ENCODE results near the gene ZNF550. TPM values are rescaled to one million over a fixed set of nuclear protein-coding genes. Genes with fewer than 3 reads are reported as not detected.

The ZNF550 gene
- total and polyA plus RNA-seq, 10 of the 15 experiments (the other 5 are each of a cell fraction or from before 2014, with no cell fraction given) = 2.6 to 14.0 (median 7.4) TPM

DNA sequence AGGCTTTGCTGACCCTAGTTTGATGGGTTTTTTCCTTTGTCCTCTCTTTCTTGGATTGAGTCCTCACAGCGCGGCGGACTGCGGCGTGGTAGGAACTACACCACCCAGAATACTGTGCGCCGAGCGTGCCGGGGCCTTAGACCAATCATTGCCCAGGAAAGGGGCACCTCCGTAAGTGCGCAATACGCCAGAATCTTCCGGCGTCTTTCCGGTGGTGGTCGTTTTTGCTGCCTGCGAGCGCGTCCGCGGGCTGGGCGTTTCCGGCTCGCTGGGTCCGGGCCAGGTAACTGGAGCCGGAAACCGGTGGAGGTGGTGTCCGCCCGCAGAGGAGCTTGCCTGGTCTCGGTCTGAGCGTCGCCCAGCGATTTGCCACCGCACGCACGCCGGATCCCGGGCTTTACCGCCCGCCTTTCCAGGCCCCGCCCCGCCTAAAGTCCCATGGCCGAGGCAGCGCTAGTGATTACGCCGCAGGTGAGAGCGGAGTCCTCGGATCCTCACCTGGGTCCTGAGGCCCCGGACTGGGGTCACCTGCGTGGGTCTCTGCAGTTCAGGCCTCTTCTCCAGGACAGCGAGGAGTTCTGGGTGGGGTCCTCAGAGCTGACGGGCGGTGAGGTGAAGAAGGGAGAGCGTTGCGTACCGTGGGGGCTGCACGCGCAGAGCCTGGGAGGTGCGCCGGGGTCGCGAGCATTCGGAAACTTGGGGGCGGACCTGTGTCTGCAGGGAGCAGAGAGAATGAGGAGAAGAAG, 32.4 kb downstream of the ZNF550 start, which contains the start of gene ZNF549 (continued):
- TF ChIP-seq, protein P1, sequence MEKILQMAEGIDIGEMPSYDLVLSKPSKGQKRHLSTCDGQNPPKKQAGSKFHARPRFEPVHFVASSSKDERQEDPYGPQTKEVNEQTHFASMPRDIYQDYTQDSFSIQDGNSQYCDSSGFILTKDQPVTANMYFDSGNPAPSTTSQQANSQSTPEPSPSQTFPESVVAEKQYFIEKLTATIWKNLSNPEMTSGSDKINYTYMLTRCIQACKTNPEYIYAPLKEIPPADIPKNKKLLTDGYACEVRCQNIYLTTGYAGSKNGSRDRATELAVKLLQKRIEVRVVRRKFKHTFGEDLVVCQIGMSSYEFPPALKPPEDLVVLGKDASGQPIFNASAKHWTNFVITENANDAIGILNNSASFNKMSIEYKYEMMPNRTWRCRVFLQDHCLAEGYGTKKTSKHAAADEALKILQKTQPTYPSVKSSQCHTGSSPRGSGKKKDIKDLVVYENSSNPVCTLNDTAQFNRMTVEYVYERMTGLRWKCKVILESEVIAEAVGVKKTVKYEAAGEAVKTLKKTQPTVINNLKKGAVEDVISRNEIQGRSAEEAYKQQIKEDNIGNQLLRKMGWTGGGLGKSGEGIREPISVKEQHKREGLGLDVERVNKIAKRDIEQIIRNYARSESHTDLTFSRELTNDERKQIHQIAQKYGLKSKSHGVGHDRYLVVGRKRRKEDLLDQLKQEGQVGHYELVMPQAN (conservative IDR thresholded peaks at IDR 0.05) = peak; percentile 65; the same call in 1 of the 2 replicates
- TF ChIP-seq, protein P2, sequence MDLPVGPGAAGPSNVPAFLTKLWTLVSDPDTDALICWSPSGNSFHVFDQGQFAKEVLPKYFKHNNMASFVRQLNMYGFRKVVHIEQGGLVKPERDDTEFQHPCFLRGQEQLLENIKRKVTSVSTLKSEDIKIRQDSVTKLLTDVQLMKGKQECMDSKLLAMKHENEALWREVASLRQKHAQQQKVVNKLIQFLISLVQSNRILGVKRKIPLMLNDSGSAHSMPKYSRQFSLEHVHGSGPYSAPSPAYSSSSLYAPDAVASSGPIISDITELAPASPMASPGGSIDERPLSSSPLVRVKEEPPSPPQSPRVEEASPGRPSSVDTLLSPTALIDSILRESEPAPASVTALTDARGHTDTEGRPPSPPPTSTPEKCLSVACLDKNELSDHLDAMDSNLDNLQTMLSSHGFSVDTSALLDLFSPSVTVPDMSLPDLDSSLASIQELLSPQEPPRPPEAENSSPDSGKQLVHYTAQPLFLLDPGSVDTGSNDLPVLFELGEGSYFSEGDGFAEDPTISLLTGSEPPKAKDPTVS (IDR thresholded peaks at IDR 0.05; ENCODE audit: low read depth, low read length) = no peak
- TF ChIP-seq RUNX3 (IDR thresholded peaks at IDR 0.05; ENCODE audit: low read length) (peak; percentile 49; the same call in 1 of the 2 replicates), TCF7 (IDR thresholded peaks at IDR 0.05; ENCODE audit: borderline replicate concordance) (no peak), NFYA (IDR thresholded peaks at IDR 0.05; ENCODE audit: borderline replicate concordance, low read depth, low read length) (no peak), HDAC2 (IDR thresholded peaks at IDR 0.05) (no peak), ZNF384 (IDR thresholded peaks at IDR 0.05; ENCODE audit: borderline replicate concordance, low read depth, low read length) (no peak), CBFB (IDR thresholded peaks at IDR 0.05; ENCODE audit: low read depth) (0 out of 2 replicates have a peak, but pooled peaks have one; percentile 24), TCF3 (IDR thresholded peaks at IDR 0.05; ENCODE audit: borderline replicate concordance, insufficient read depth, low read depth, low read length) (no peak), HDGF (IDR thresholded peaks at IDR 0.05) (no peak), STAT1 (conservative IDR thresholded peaks at IDR 0.05) (no peak; the same call in none of the 2 replicates)
- TF ChIP-seq, protein P3, sequence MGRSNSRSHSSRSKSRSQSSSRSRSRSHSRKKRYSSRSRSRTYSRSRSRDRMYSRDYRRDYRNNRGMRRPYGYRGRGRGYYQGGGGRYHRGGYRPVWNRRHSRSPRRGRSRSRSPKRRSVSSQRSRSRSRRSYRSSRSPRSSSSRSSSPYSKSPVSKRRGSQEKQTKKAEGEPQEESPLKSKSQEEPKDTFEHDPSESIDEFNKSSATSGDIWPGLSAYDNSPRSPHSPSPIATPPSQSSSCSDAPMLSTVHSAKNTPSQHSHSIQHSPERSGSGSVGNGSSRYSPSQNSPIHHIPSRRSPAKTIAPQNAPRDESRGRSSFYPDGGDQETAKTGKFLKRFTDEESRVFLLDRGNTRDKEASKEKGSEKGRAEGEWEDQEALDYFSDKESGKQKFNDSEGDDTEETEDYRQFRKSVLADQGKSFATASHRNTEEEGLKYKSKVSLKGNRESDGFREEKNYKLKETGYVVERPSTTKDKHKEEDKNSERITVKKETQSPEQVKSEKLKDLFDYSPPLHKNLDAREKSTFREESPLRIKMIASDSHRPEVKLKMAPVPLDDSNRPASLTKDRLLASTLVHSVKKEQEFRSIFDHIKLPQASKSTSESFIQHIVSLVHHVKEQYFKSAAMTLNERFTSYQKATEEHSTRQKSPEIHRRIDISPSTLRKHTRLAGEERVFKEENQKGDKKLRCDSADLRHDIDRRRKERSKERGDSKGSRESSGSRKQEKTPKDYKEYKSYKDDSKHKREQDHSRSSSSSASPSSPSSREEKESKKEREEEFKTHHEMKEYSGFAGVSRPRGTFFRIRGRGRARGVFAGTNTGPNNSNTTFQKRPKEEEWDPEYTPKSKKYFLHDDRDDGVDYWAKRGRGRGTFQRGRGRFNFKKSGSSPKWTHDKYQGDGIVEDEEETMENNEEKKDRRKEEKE (IDR thresholded peaks at IDR 0.05) = no peak
- TF ChIP-seq, protein P4, sequence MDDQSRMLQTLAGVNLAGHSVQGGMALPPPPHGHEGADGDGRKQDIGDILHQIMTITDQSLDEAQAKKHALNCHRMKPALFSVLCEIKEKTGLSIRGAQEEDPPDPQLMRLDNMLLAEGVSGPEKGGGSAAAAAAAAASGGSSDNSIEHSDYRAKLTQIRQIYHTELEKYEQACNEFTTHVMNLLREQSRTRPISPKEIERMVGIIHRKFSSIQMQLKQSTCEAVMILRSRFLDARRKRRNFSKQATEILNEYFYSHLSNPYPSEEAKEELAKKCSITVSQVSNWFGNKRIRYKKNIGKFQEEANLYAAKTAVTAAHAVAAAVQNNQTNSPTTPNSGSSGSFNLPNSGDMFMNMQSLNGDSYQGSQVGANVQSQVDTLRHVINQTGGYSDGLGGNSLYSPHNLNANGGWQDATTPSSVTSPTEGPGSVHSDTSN (IDR thresholded peaks at IDR 0.05; ENCODE audit: insufficient replicate concordance, low read depth, low read length) = no peak
- TF ChIP-seq, protein P5, sequence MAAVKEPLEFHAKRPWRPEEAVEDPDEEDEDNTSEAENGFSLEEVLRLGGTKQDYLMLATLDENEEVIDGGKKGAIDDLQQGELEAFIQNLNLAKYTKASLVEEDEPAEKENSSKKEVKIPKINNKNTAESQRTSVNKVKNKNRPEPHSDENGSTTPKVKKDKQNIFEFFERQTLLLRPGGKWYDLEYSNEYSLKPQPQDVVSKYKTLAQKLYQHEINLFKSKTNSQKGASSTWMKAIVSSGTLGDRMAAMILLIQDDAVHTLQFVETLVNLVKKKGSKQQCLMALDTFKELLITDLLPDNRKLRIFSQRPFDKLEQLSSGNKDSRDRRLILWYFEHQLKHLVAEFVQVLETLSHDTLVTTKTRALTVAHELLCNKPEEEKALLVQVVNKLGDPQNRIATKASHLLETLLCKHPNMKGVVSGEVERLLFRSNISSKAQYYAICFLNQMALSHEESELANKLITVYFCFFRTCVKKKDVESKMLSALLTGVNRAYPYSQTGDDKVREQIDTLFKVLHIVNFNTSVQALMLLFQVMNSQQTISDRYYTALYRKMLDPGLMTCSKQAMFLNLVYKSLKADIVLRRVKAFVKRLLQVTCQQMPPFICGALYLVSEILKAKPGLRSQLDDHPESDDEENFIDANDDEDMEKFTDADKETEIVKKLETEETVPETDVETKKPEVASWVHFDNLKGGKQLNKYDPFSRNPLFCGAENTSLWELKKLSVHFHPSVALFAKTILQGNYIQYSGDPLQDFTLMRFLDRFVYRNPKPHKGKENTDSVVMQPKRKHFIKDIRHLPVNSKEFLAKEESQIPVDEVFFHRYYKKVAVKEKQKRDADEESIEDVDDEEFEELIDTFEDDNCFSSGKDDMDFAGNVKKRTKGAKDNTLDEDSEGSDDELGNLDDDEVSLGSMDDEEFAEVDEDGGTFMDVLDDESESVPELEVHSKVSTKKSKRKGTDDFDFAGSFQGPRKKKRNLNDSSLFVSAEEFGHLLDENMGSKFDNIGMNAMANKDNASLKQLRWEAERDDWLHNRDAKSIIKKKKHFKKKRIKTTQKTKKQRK (IDR thresholded peaks at IDR 0.05; ENCODE audit: low read depth, low read length) = no peak
- TF ChIP-seq, protein P6, sequence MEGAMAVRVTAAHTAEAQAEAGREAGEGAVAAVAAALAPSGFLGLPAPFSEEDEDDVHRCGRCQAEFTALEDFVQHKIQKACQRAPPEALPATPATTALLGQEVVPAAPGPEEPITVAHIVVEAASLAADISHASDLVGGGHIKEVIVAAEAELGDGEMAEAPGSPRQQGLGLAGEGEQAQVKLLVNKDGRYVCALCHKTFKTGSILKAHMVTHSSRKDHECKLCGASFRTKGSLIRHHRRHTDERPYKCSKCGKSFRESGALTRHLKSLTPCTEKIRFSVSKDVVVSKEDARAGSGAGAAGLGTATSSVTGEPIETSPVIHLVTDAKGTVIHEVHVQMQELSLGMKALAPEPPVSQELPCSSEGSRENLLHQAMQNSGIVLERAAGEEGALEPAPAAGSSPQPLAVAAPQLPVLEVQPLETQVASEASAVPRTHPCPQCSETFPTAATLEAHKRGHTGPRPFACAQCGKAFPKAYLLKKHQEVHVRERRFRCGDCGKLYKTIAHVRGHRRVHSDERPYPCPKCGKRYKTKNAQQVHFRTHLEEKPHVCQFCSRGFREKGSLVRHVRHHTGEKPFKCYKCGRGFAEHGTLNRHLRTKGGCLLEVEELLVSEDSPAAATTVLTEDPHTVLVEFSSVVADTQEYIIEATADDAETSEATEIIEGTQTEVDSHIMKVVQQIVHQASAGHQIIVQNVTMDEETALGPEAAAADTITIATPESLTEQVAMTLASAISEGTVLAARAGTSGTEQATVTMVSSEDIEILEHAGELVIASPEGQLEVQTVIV (IDR thresholded peaks at IDR 0.05; ENCODE audit: borderline replicate concordance, partially characterized antibody) = peak; percentile 33
